ENCODE results near the gene USH2A. TPM values are rescaled to one million over a fixed set of nuclear protein-coding genes. Genes with fewer than 3 reads are reported as not detected.

The USH2A gene
- total RNA-seq, 1 donor from 2014 or later: 0.14 TPM

- Mint-ChIP-seq H3K27ac (ENCODE audit: unreplicated experiment) (no peak overlapping the region), H3K27me3 (ENCODE audit: low read depth) (no peaks in the 10 kb centered on the region), H3K4me3 (no peak overlapping the region), H3K9me3 (peaks cover 2% of the 10 kb centered on the region), H3K36me3 (ENCODE audit: low read depth) (peaks cover 1% of the 10 kb centered on the region), H3K4me1 (no peaks in the 10 kb centered on the region)
- no peak for DNase-seq (ENCODE audit: low read depth, low spot score)
- TF ChIP-seq CTCF (conservative IDR thresholded peaks at IDR 0.05): no peak
These were observed 797.3 kb downstream of the USH2A start for GRCh38 chr1:215625949-215626348.

GRCh38 chr1:215623162-215623561 is 800.1 kb downstream of the USH2A start:
- Mint-ChIP-seq H3K9me3 (no peaks in the 10 kb centered on the region), H3K4me1 (no peaks in the 10 kb centered on the region), H3K36me3 (ENCODE audit: low read depth) (peaks cover 10% of the 10 kb centered on the region), H3K4me3 (no peak overlapping the region), H3K27me3 (ENCODE audit: low read depth) (no peaks in the 10 kb centered on the region), H3K27ac (ENCODE audit: unreplicated experiment) (no peak overlapping the region)
- no peak for TF ChIP-seq CTCF (conservative IDR thresholded peaks at IDR 0.05)
- no peak for DNase-seq (ENCODE audit: low read depth, low spot score)

- DNase-seq (ENCODE audit: low read depth, low spot score): no peak
- Mint-ChIP-seq H3K4me3 (no peak overlapping the region), H3K27me3 (ENCODE audit: low read depth) (no peaks in the 10 kb centered on the region), H3K4me1 (no peaks in the 10 kb centered on the region), H3K27ac (ENCODE audit: unreplicated experiment) (peak overlapping the region; percentile 2), H3K9me3 (peaks cover 4% of the 10 kb centered on the region), H3K36me3 (ENCODE audit: low read depth) (peaks cover 31% of the 10 kb centered on the region)
- TF ChIP-seq CTCF (conservative IDR thresholded peaks at IDR 0.05): no peak
These were observed 805.3 kb downstream of the USH2A start for GRCh38 chr1:215617979-215618378.

GRCh38 chr1:215612391-215612790 is 810.9 kb downstream of the USH2A start:
- Mint-ChIP-seq H3K27me3 (ENCODE audit: low read depth) (no peaks in the 10 kb centered on the region), H3K27ac (ENCODE audit: unreplicated experiment) (no peak overlapping the region), H3K9me3 (peaks cover 4% of the 10 kb centered on the region), H3K36me3 (ENCODE audit: low read depth) (peaks cover 41% of the 10 kb centered on the region), H3K4me1 (no peaks in the 10 kb centered on the region), H3K4me3 (no peak overlapping the region)
- no peak for TF ChIP-seq CTCF (conservative IDR thresholded peaks at IDR 0.05)
- DNase-seq (ENCODE audit: low read depth, low spot score): no peak

- peaks cover 4% of the 10 kb centered on the region for H3K9me3 Mint-ChIP-seq
- no peaks in the 10 kb centered on the region for H3K27me3 Mint-ChIP-seq (ENCODE audit: low read depth)
- no peak for TF ChIP-seq CTCF (conservative IDR thresholded peaks at IDR 0.05)
- no peak overlapping the region for H3K27ac Mint-ChIP-seq (ENCODE audit: unreplicated experiment)
- peaks cover 32% of the 10 kb centered on the region for H3K36me3 Mint-ChIP-seq (ENCODE audit: low read depth)
- H3K4me3 Mint-ChIP-seq: no peak overlapping the region
- H3K4me1 Mint-ChIP-seq: peaks cover 9% of the 10 kb centered on the region
- DNase-seq (ENCODE audit: low read depth, low spot score): no peak
These were observed 814.6 kb downstream of the USH2A start for GRCh38 chr1:215608646-215609045.

- H3K4me1 Mint-ChIP-seq: peaks cover 9% of the 10 kb centered on the region
- peaks cover 22% of the 10 kb centered on the region for H3K36me3 Mint-ChIP-seq (ENCODE audit: low read depth)
- H3K27ac Mint-ChIP-seq (ENCODE audit: unreplicated experiment): no peak overlapping the region
- H3K4me3 Mint-ChIP-seq: no peak overlapping the region
- DNase-seq (ENCODE audit: low read depth, low spot score): no peak
- no peaks in the 10 kb centered on the region for H3K27me3 Mint-ChIP-seq (ENCODE audit: low read depth)
- H3K9me3 Mint-ChIP-seq: no peaks in the 10 kb centered on the region
- TF ChIP-seq CTCF (conservative IDR thresholded peaks at IDR 0.05): no peak
These were observed 815.8 kb downstream of the USH2A start for GRCh38 chr1:215607412-215607811.

Data from neural crest cell (in vitro differentiated cells).